GM12865 (cell line): ENCODE results near the gene RAP1GAP2.

Experiments used
- DNase-seq: peaks from one replicate; pipeline ENCODE4 v3.0.0; 2010; ENCODE audit warnings: low read depth
- H3K4me3 ChIP-seq: 2 replicates; pipeline ENCODE4 v1.5.1; 2011; ENCODE audit warnings: mild to moderate bottlenecking, low read depth, low read length, control low read depth
- CTCF ChIP-seq: IDR thresholded peaks from 2 replicates; pipeline ENCODE4 v1.5.1; 2011; ENCODE audit warnings: low read length, control low read depth, low read depth, inconsistent platforms; ENCODE audit not compliant: insufficient read depth; ENCODE audit errors: missing control alignments

RAP1GAP2 gene

DNA sequence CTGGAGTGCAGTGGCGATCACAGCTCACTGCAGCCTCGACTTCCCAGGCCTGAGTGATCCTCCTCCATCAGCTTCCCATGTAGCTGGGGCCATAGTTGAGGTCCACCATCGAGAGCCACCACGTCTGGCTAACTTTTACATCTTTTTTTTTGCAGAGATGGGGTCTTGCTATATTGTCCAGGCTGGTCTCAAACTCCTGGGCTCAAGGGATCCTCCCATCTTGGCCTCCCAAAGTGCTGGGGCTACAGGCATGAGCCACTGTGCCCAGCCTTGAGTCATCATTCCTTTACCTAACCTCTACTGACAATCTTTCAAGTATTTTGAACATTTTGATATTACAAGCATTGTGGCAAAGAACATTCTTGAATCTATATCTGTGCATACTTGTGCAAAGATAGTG lies 37.4 kb upstream of the RAP1GAP2 start:
- no peak for TF ChIP-seq CTCF
- no peak for DNase-seq
- H3K4me3 ChIP-seq, result no peak overlapping the region

DNA sequence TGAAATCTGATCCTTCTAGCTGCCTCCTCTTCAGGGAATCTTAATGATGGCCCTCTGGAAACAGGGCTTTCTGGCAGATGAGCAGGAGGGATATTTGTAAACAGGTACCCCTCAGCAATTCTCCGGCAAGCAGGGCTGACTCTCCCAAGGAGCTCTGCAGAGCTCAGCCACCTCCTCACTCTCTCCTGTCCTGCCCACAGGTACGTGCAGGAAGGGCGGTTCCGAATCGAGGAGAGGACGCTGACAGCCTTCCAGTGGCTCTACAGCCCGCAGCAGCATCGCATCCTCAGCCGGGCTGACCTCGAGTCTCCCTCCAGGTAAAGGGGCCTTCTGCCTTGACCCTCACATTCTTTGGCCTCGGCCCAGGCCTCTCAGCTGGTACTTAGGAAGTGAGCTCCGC lies 26.1 kb upstream of the RAP1GAP2 start:
- no peak for DNase-seq
- H3K4me3 ChIP-seq, result no peak overlapping the region
- TF ChIP-seq CTCF, result no peak

DNA sequence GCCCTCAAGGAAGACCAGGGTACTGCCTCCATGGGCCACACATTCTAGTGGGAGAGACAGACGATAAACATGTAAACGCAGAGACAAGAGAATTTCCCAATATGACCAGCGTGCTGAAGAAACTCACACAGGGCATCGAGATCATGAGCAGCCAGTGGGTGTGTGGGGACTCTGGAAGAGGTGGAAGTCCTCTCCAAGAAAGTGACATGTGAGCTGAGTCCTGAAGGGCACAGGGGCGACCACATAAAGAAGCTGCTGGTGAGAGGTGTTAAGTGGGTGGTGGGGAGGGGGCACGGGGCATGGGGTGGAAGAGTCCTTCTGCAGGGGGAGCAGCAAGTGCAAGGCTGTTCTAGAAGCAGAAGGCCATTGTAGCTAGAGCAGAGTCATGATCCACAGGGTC lies 21.0 kb upstream of the RAP1GAP2 start:
- TF ChIP-seq CTCF, result no peak
- no peak overlapping the region for H3K4me3 ChIP-seq
- DNase-seq, result no peak

- DNase-seq, result no peak
- no peak overlapping the region for H3K4me3 ChIP-seq
- no peak for TF ChIP-seq CTCF
Observed at GRCh38 chr17:2776589-2777241, 19.5 kb upstream of the RAP1GAP2 start.

GRCh38 chr17:2777242-2777867 lies 18.9 kb upstream of the RAP1GAP2 start:
- DNase-seq, result no peak
- no peak overlapping the region for H3K4me3 ChIP-seq
- TF ChIP-seq CTCF, result no peak

DNA sequence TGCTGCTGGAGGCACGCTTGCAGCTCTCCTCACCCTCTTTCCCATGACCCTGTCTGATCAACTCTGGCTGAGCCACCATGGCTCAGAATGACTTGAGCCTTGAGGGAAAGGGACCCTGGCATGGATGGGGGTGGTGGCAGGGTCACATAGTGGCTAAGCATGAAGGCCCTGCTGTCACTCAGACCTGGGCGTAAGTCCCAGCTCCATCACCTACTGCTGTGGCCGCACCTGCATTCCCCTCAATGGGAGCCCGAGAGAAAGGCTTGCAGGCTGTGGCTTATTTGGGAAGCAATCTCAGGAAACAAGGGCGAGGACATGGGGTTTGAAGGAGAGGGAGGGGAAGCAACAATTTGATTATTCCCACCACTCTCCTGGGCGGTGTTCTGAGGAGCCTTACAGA lies 17.7 kb upstream of the RAP1GAP2 start:
- no peak for DNase-seq
- TF ChIP-seq CTCF, result no peak
- no peak overlapping the region for H3K4me3 ChIP-seq

- DNase-seq, result no peak
- no peak for TF ChIP-seq CTCF
- no peak overlapping the region for H3K4me3 ChIP-seq
Observed at GRCh38 chr17:2779545-2779944, 16.7 kb upstream of the RAP1GAP2 start.
